Small intestine (tissue), 7 donors: ENCODE data around the gene UBTF. TPM values are rescaled to one million over a fixed set of nuclear protein-coding genes. Genes with fewer than 3 reads are reported as not detected.

Experiments used
- DNase-seq, 2 donors: peaks; one replicate each; pipeline versions ENCODE4 v3.0.0 to v3.0.0-alpha.2; 2013
- FAIRE-seq: peaks from 2 replicates; lab custom pipeline; 2012; peaks lifted over from hg19 to GRCh38; lab: Jason Lieb, UNC
- H3K27ac ChIP-seq, 3 donors: one replicate each; pipeline ENCODE4 v1.5.1; 2013; ENCODE audit warnings: low read length in 2 of 3, mild to moderate bottlenecking in 2 of 3, control low read depth in 1 of 3, inconsistent platforms in 1 of 3, low read depth in 1 of 3, moderate library complexity in 1 of 3
- H3K27me3 ChIP-seq, 3 donors: one replicate each; pipeline ENCODE4 v1.6.1; 2013; ENCODE audit warnings: low read length in 3 of 3, inconsistent platforms in 1 of 3; ENCODE audit not compliant: control insufficient read depth in 3 of 3, insufficient read depth in 3 of 3
- H3K36me3 ChIP-seq, 3 donors: one replicate each; pipeline ENCODE4 v1.6.1; 2013; ENCODE audit warnings: low read length in 3 of 3, inconsistent platforms in 1 of 3, low read depth in 1 of 3, mild to moderate bottlenecking in 1 of 3, moderate library complexity in 1 of 3; ENCODE audit not compliant: control insufficient read depth in 3 of 3, insufficient read depth in 2 of 3
- H3K4me1 ChIP-seq, 3 donors: one replicate each; pipeline ENCODE4 v1.6.1; 2013; ENCODE audit warnings: low read length in 2 of 3, inconsistent platforms in 1 of 3, low read depth in 1 of 3, mild to moderate bottlenecking in 1 of 3, moderate library complexity in 1 of 3; ENCODE audit not compliant: control insufficient read depth in 3 of 3, insufficient read depth in 2 of 3
- H3K4me3 ChIP-seq, 3 donors: one replicate each; pipeline ENCODE4 v1.5.1; 2013; ENCODE audit warnings: low read length in 3 of 3, control low read depth in 1 of 3, inconsistent platforms in 1 of 3, low read depth in 1 of 3, mild to moderate bottlenecking in 1 of 3, moderate library complexity in 1 of 3
- H3K9me3 ChIP-seq, 2 donors: one replicate each; pipeline ENCODE4 v1.6.1; 2013; ENCODE audit warnings: low read depth in 1 of 2, low read length in 1 of 2; ENCODE audit not compliant: control insufficient read depth in 2 of 2, insufficient read depth in 1 of 2
- WGBS, 3 donors: extraction: QIAGEN DNeasy Blood & Tissue Kit; methylation state at CpG; one replicate each; pipeline ENCODE4 v1.1.7; 2013; 5-methylcytosine and 5-hydroxymethylcytosine counted together
- polyA plus RNA-seq, 4 donors: library from polyadenylated mRNA; stranded (reverse) in 3 of 4; unstranded in 1 of 4; fragments of 200-250 nt in 3 of 4; fragments of 120-200 nt in 1 of 4; gene quantifications; one replicate each; pipeline versions ENCODE4 v1.2.1 to v1.2.3, GENCODE V29; 2013
- donor health status: healthy with polysubstance abuse.
- donor health status: control.
- donor health status: control.
- donor health status: Bipolar disorder and iron deficiency.
- donor health status: healthy.

Gene UBTF
- polyA plus RNA-seq, 4 donors: 32.7 to 61.8 (median 38.2) TPM

GRCh38 chr17:44220213-44221083 lies 973 bp upstream of the UBTF start:
- H3K4me3 ChIP-seq: peak overlapping the region; percentile 86 to 95 (median 88)
- peak; percentile 48 to 79 for DNase-seq
- 0% methylated on average over 60 to 108 of the region's 108 CpGs for WGBS, 3 donors
- peak overlapping the region; percentile 93 to 98 (median 93) for H3K27ac ChIP-seq
- H3K36me3 ChIP-seq: peaks cover 0 to 26% (median 5%) of the 10 kb centered on the region in 3 donors
- no peaks in the 10 kb centered on the region for H3K9me3 ChIP-seq
- peaks cover 7 to 29% (median 13%) of the 10 kb centered on the region in 3 donors for H3K4me1 ChIP-seq
- no peaks in the 10 kb centered on the region for H3K27me3 ChIP-seq
- no peak for FAIRE-seq

- Histone ChIP-seq H3K36me3 (peaks cover 0 to 38% (median 15%) of the 10 kb centered on the region in 3 donors), H3K4me3 (peak overlapping the region; percentile 33 to 95 (median 88)), H3K27ac (peak overlapping the region; percentile 93 to 98 (median 95)), H3K27me3 (no peaks in the 10 kb centered on the region), H3K4me1 (peaks cover 7 to 29% (median 13%) of the 10 kb centered on the region in 3 donors), H3K9me3 (no peaks in the 10 kb centered on the region)
- FAIRE-seq (no peak), DNase-seq (peak; percentile 60 to 86)
- 0 to 1% (median 0%) methylated on average over 6 to 73 of the region's 73 CpGs for WGBS, 3 donors
Observed at GRCh38 chr17:44219108-44219615, 313 bp downstream of the UBTF start.

GRCh38 chr17:44218344-44219107 lies 949 bp downstream of the UBTF start:
- peak; percentile 93 to 95 for DNase-seq
- Histone ChIP-seq H3K9me3 (no peaks in the 10 kb centered on the region), H3K4me1 (peaks cover 7 to 25% (median 12%) of the 10 kb centered on the region in 3 donors), H3K27ac (peak overlapping the region; percentile 93 to 98 (median 95)), H3K36me3 (peaks cover 0 to 45% (median 15%) of the 10 kb centered on the region in 3 donors), H3K4me3 (peak overlapping the region; percentile 68 to 95 (median 88)), H3K27me3 (no peaks in the 10 kb centered on the region)
- no peak for FAIRE-seq
- 0 to 1% (median 1%) methylated on average over 22 to 86 of the region's 89 CpGs for WGBS, 3 donors

GRCh38 chr17:44217738-44218343 lies 1.6 kb downstream of the UBTF start:
- Histone ChIP-seq H3K27me3 (no peaks in the 10 kb centered on the region), H3K4me3 (peak overlapping the region; percentile 39 to 68 (median 48)), H3K36me3 (peaks cover 0 to 52% (median 15%) of the 10 kb centered on the region in 3 donors), H3K9me3 (no peaks in the 10 kb centered on the region), H3K27ac (peak overlapping the region in 2 of 3 donors; percentile 76 to 78), H3K4me1 (peaks cover 5 to 18% (median 10%) of the 10 kb centered on the region in 3 donors)
- 4 to 5% (median 4%) methylated on average over 10 of the region's 10 CpGs for WGBS, 3 donors
- FAIRE-seq (no peak), DNase-seq (no peak)

GRCh38 chr17:44216694-44217093 lies 2.8 kb downstream of the UBTF start:
- no peaks in the 10 kb centered on the region for H3K27me3 ChIP-seq
- no peak overlapping the region for H3K27ac ChIP-seq
- 60 to 75% (median 74%) methylated on average over 5 of the region's 5 CpGs for WGBS, 3 donors
- no peak overlapping the region for H3K4me3 ChIP-seq
- peaks cover 0 to 63% (median 15%) of the 10 kb centered on the region in 3 donors for H3K36me3 ChIP-seq
- peaks cover 5 to 11% (median 10%) of the 10 kb centered on the region in 3 donors for H3K4me1 ChIP-seq
- FAIRE-seq (no peak), DNase-seq (no peak)
- no peaks in the 10 kb centered on the region for H3K9me3 ChIP-seq

- no peaks in the 10 kb centered on the region for H3K27me3 ChIP-seq
- 60 to 87% (median 69%) methylated on average over 5 of the region's 5 CpGs for WGBS, 3 donors
- H3K4me1 ChIP-seq: peaks cover 5 to 11% (median 10%) of the 10 kb centered on the region in 3 donors
- no peaks in the 10 kb centered on the region for H3K9me3 ChIP-seq
- FAIRE-seq (no peak), DNase-seq (no peak)
- no peak overlapping the region for H3K27ac ChIP-seq
- H3K4me3 ChIP-seq: no peak overlapping the region
- peaks cover 0 to 68% (median 15%) of the 10 kb centered on the region in 3 donors for H3K36me3 ChIP-seq
Observed at GRCh38 chr17:44216173-44216572, 3.3 kb downstream of the UBTF start.

GRCh38 chr17:44214896-44215295 lies 4.6 kb downstream of the UBTF start:
- peaks cover 5 to 19% (median 10%) of the 10 kb centered on the region in 3 donors for H3K4me1 ChIP-seq
- no peak overlapping the region for H3K27ac ChIP-seq
- DNase-seq (no peak), FAIRE-seq (no peak)
- H3K36me3 ChIP-seq: peaks cover 0 to 79% (median 15%) of the 10 kb centered on the region in 3 donors
- no peaks in the 10 kb centered on the region for H3K27me3 ChIP-seq
- H3K4me3 ChIP-seq: no peak overlapping the region
- WGBS, 3 donors: 88 to 89% (median 89%) methylated on average over 6 of the region's 6 CpGs
- no peaks in the 10 kb centered on the region for H3K9me3 ChIP-seq

- Histone ChIP-seq H3K36me3 (peaks cover 5 to 86% (median 19%) of the 10 kb centered on the region in 3 donors), H3K27me3 (no peaks in the 10 kb centered on the region), H3K4me3 (no peak overlapping the region), H3K9me3 (no peaks in the 10 kb centered on the region), H3K4me1 (peaks cover 5 to 19% (median 10%) of the 10 kb centered on the region in 3 donors), H3K27ac (no peak overlapping the region)
- WGBS, 3 donors: 94 to 100% (median 100%) methylated on average over 1 of the region's 1 CpG
- no peak for DNase-seq
- FAIRE-seq: no peak
Observed at GRCh38 chr17:44214230-44214494, 5.3 kb downstream of the UBTF start.
